DND-41 (cell line): Measurements from ENCODE around the gene HOXD4.

Experiments used
- CTCF ChIP-seq: IDR thresholded peaks from 2 replicates; pipeline ENCODE4 v1.5.1; 2012; ENCODE audit warnings: borderline replicate concordance, low read length, moderate library complexity, mild to moderate bottlenecking; ENCODE audit not compliant: poor library complexity, severe bottlenecking; ENCODE audit errors: extremely low read depth
- EZH2 ChIP-seq: IDR thresholded peaks from 3 replicates; pipeline ENCODE4 v1.6.1; 2012; ENCODE audit warnings: borderline replicate concordance, low read depth, mild to moderate bottlenecking, moderate library complexity, low read length, inconsistent platforms; ENCODE audit not compliant: severe bottlenecking

- TF ChIP-seq CTCF (no peak), EZH2 (no peak)
These were observed 5.6 kb downstream of the HOXD4 start, which contains the start of gene HOXD3 for GRCh38 chr2:176156807-176157498.
